Subcutaneous preadipocyte (primary cell): ENCODE data around the gene LTBP3. TPM values are rescaled to one million over a fixed set of nuclear protein-coding genes. Genes with fewer than 3 reads are reported as not detected.

Experiments
- small RNA-seq: library from RNA; depleted of rRNA; stranded (forward); fragments of <200 nt; gene quantifications from one replicate; pipeline ENCODE3, GENCODE V24; 2012
- total RNA-seq: library from RNA; depleted of rRNA; stranded (reverse); fragments of >200 nt; gene quantifications from 2 replicates; pipeline ENCODE4 v1.2.3, GENCODE V29; 2012

The LTBP3 gene
- total RNA-seq: 24.6 and 49.3 TPM in 2 replicates

GRCh38 chr11:65558002-65558929 is at the start of gene LTBP3:
Gene LTBP3 (minus strand): TSS chr11:65558359. CDS start chr11:65557959, 400 bp downstream.

GRCh38 chr11:65595543-65596281 is 37.6 kb upstream of the LTBP3 start, which contains the start of gene KCNK7:
Gene KCNK7 (minus strand): TSS chr11:65595800. CDS start chr11:65595772, 28 bp downstream.

GRCh38 chr11:65575568-65576231 is 17.5 kb upstream of the LTBP3 start, which contains the start of gene EHBP1L1:
Gene EHBP1L1 (plus strand): TSS chr11:65576053. CDS start chr11:65576303, 250 bp downstream.

GRCh38 chr11:65572356-65573051 is 14.3 kb upstream of the LTBP3 start, which contains the start of gene FAM89B:
Gene FAM89B (plus strand): TSS chr11:65572538. CDS start chr11:65572670, 132 bp downstream.

GRCh38 chr11:65569973-65570918 is 12.1 kb upstream of the LTBP3 start, which contains the start of gene ZNRD2:
Gene ZNRD2 (plus strand): TSS chr11:65570477. CDS start chr11:65570492, 15 bp downstream.

GRCh38 chr11:65524741-65525545 is 33.2 kb downstream of the LTBP3 start, which contains the start of gene SCYL1:
Gene SCYL1 (plus strand): TSS chr11:65525083. CDS start chr11:65525154, 71 bp downstream.

GRCh38 chr11:65498977-65499712 is 59.0 kb downstream of the LTBP3 start, which contains the start of gene MALAT1:
Gene MALAT1 (plus strand): TSS chr11:65499045.

Small RNA genes within 50 kb of the gene (small RNA-seq; reads per million reads assigned to genes)
- gene AP001362.1: not detected
- not detected for gene RF01684

Other genes starting within 250 kb of the LTBP3 start
- gene CDC42EP2, start 243.5 kb downstream of the LTBP3 start, total RNA-seq: 49.6 and 58.8 TPM in 2 replicates
- gene DPF2, start 224.5 kb downstream of the LTBP3 start, total RNA-seq: 49.2 and 52.0 TPM in 2 replicates
- under 0.01 TPM in 2 replicates for gene TIGD3, start 203.6 kb downstream of the LTBP3 start, total RNA-seq
- gene SLC25A45, start 175.7 kb downstream of the LTBP3 start, total RNA-seq: 3.3 and 4.0 TPM in 2 replicates
- gene FRMD8, start 171.7 kb downstream of the LTBP3 start, total RNA-seq: 50.3 and 57.3 TPM in 2 replicates
- 228 and 325 TPM in 2 replicates for gene NEAT1, start 135.6 kb downstream of the LTBP3 start, total RNA-seq
- gene MALAT1, start 59.3 kb downstream of the LTBP3 start, total RNA-seq: 5,567 and 6,141 TPM in 2 replicates
- 48.5 and 108 TPM in 2 replicates for gene SCYL1, start 33.3 kb downstream of the LTBP3 start, total RNA-seq
- gene ZNRD2, start 12.1 kb upstream of the LTBP3 start, total RNA-seq: 45.9 and 46.7 TPM in 2 replicates
- gene FAM89B, start 14.2 kb upstream of the LTBP3 start, total RNA-seq: 21.7 TPM in 2 replicates
- gene EHBP1L1, start 17.7 kb upstream of the LTBP3 start, total RNA-seq: 34.2 and 59.0 TPM in 2 replicates
- 0.37 TPM in 1 of 2 replicates, not detected in the other for gene KCNK7, start 37.4 kb upstream of the LTBP3 start, total RNA-seq
- gene MAP3K11, start 55.9 kb upstream of the LTBP3 start, total RNA-seq: 18.4 and 28.7 TPM in 2 replicates
- 25.4 and 33.4 TPM in 2 replicates for gene PCNX3, start 57.4 kb upstream of the LTBP3 start, total RNA-seq
- gene SIPA1, start 79.7 kb upstream of the LTBP3 start, total RNA-seq: 23.5 and 38.3 TPM in 2 replicates
- 22.8 and 31.9 TPM in 2 replicates for gene RELA, start 104.6 kb upstream of the LTBP3 start, total RNA-seq
- 42.6 and 44.5 TPM in 2 replicates for gene KAT5, start 153.9 kb upstream of the LTBP3 start, total RNA-seq
- 33.0 and 38.6 TPM in 2 replicates for gene RNASEH2C, start 162.4 kb upstream of the LTBP3 start, total RNA-seq
- 12.9 and 14.3 TPM in 2 replicates for gene AP5B1, start 222.6 kb upstream of the LTBP3 start, total RNA-seq
- not detected in 2 replicates for gene OVOL1, start 228.7 kb upstream of the LTBP3 start, total RNA-seq